Naive B cell (primary cell): Measurements from ENCODE around the gene ZNF277. TPM values are rescaled to one million over a fixed set of nuclear protein-coding genes. Genes with fewer than 3 reads are reported as not detected.
"Not testable (repeated sequence)": the region's sequence is repeated elsewhere in the genome, so short reads cannot be mapped to it uniquely, and the experiment has no call there.

Experiments used
- ATAC-seq, 2 donors: fragments of 150-1000 bp; cut with Tn5 transposase; 2 replicates each; pipeline ENCODE4 v1.10.0; 2021; ENCODE audit warnings: low read depth in 2 of 2, mild to moderate bottlenecking in 2 of 2, moderate library complexity in 2 of 2
- DNase-seq: peaks from one replicate; pipeline ENCODE4 v3.0.0; 2022
- H3K27ac Mint-ChIP-seq, 6 donors: one replicate each; pipeline ENCODE4 v1.8.0; 2020 to 2022; ENCODE audit warnings: mild to moderate bottlenecking in 6 of 6, mixed read lengths in 6 of 6, moderate library complexity in 5 of 6, inconsistent platforms in 2 of 6
- H3K27me3 Mint-ChIP-seq, 3 donors: one replicate each; pipeline ENCODE4 v1.8.0; 2021 to 2022; ENCODE audit warnings: mixed read lengths in 3 of 3, mild to moderate bottlenecking in 1 of 3
- H3K36me3 Mint-ChIP-seq, 2 donors: one replicate each; pipeline ENCODE4 v1.8.0; 2020 to 2022; ENCODE audit warnings: mixed read lengths in 2 of 2, inconsistent platforms in 1 of 2, mild to moderate bottlenecking in 1 of 2
- H3K4me1 Mint-ChIP-seq, 3 donors: one replicate each; pipeline ENCODE4 v1.8.0; 2020 to 2022; ENCODE audit warnings: mixed read lengths in 3 of 3, inconsistent platforms in 1 of 3, mild to moderate bottlenecking in 1 of 3, moderate library complexity in 1 of 3
- H3K4me3 Mint-ChIP-seq, 8 donors: one replicate each; pipeline ENCODE4 v1.8.0; 2020 to 2022; ENCODE audit warnings: mild to moderate bottlenecking in 8 of 8, mixed read lengths in 8 of 8, moderate library complexity in 8 of 8, inconsistent platforms in 2 of 8
- H3K9me3 Mint-ChIP-seq, 7 donors: one replicate each; pipeline ENCODE4 v1.8.0; 2020 to 2022; ENCODE audit warnings: mixed read lengths in 7 of 7, mild to moderate bottlenecking in 5 of 7, inconsistent platforms in 2 of 7, moderate library complexity in 1 of 7
- polyA plus RNA-seq, 6 donors: library from polyadenylated mRNA; unstranded; fragments of 300-500 nt; fragmentation: Illumina TruSeq; gene quantifications; one replicate each; pipeline ENCODE4 v1.2.3, GENCODE V29; 2021; ENCODE audit warnings: low read depth in 6 of 6

Gene ZNF277
- polyA plus RNA-seq, 6 donors from 2014 or later, result 13.6 to 23.8 (median 20.6) TPM

DNA sequence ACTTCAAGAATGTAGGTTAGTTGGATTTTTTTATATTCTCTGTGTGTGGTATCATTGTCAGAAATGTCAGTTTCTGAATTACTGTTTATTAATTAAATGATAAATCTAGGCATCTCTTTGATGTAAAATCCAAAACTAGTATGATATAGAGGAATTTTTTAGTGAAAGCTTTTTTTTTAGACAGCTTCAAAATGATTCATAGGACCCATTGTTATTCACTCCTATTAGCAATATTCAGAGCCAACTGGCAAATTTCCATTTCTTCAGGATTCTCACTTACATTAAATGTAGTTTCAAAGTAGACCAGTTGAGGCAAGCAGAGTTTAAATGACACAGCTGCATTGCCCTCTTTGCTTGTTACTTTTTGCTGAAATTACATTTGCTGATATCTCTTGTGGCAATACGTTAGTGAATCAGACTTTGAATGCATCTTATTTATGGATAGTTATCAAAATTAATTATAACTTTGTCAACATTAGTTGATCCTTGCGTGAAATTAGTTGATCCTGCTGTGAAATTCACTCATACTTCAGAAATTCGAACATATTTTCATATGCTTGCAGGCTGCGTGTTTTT lies 20.3 kb downstream of the ZNF277 start:
- Mint-ChIP-seq H3K4me1 (peaks cover 8 to 23% (median 14%) of the 10 kb centered on the region in 3 donors), H3K9me3 (peaks cover 0 to 2% (median 0%) of the 10 kb centered on the region in 7 donors), H3K36me3 (peaks cover 0 to 15% of the 10 kb centered on the region in 2 donors), H3K27me3 (no peaks in the 10 kb centered on the region), H3K27ac (no peak overlapping the region), H3K4me3 (no peak overlapping the region)
- ATAC-seq (no peak), DNase-seq (no peak)

DNA sequence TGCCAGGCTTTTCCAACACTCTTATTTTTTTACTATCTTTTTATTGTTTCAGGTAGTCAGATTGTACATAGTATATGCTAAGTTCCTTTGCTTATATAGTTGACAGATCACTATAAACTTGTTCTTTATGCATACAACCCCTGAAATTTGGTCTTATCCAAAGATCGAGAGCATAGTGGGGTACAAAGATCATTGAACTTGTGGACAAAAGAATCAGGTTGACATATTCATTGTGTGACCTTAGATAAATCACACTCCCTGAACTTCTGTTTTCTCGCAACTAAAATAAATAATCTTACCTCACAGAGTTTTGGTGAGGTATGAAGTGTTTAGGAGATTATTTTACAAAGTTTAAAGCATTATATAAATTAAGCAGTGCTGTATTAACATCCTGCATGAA lies 22.1 kb downstream of the ZNF277 start:
- Mint-ChIP-seq H3K36me3 (peaks cover 7 to 16% of the 10 kb centered on the region in 2 donors), H3K4me3 (no peak overlapping the region), H3K27me3 (no peaks in the 10 kb centered on the region), H3K4me1 (peaks cover 12 to 24% (median 19%) of the 10 kb centered on the region in 3 donors), H3K9me3 (peaks cover 0 to 2% (median 0%) of the 10 kb centered on the region in 7 donors), H3K27ac (no peak overlapping the region)
- DNase-seq (no peak), ATAC-seq (no peak)

DNA sequence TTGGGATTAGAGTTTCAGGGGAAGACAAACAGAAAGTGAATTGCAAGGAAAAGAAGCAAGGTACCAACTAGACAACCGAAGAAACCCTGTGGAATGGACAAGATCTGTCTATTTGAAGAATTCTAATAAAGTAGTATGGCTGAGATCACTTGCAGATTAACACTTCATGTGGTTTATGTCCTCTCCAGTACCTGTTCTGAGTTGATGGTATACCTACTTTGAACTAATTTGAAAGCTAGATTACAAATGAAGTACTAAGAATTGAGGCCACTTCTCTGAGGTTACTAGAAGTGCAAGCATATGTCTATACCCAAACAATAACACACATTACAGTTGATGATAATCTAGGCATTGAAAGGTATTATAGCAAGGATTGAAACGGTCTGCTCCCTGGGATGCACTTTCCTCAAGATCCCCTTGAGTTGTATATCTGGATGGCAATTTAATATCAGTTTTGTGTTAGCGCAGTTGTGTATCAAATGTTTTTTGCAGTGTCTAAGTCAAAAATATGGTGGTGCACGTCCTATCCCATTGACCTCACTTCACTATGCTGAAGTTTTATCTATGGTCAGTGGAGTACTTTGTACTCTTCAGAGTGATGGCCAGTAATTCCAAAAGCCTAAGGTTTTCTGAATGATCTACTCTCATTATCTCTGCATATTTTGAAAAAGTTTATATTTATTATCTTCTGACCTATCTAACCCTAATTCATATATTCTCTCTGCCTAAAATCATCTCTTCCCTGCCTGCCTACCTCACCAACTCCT lies 25.9 kb downstream of the ZNF277 start:
- Mint-ChIP-seq H3K4me1 (peaks cover 0 to 18% (median 17%) of the 10 kb centered on the region in 3 donors), H3K4me3 (no peak overlapping the region), H3K27me3 (no peaks in the 10 kb centered on the region), H3K9me3 (peaks cover 0 to 16% (median 4%) of the 10 kb centered on the region in 7 donors), H3K36me3 (peaks cover 14 to 17% of the 10 kb centered on the region in 2 donors), H3K27ac (no peak overlapping the region)
- ATAC-seq (no peak), DNase-seq (no peak)

DNA sequence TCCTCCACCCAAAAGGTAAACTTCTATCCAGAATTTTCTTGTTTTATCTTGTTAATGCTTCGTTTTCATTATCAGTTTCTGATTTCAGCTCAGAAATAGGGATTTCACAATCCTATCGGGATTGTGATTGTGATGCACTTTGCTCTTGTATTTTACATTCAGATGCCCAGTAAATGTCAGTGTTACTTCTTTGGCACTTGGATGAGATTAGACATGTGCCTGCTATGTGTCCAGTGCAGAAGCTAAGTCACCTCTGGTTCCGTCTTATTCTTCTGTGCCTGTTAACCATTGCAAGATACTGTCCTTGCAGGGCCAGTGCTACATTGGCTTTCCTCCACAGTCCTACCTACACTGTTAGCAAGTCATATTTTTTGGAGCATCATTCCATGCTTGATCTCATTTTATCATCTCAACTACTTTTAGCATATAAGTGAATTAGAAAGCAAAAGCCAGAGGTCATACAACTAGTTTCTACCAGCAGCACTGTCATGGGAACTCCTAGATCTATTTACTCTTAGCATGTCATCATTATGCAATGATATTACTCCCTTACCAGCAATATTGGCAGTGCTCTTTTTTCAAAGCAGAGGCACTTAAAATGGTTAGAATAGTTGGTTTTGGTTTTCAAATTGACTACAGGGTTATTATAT lies 26.7 kb downstream of the ZNF277 start:
- DNase-seq (no peak), ATAC-seq (no peak)
- H3K9me3 Mint-ChIP-seq, result peaks cover 0 to 16% (median 4%) of the 10 kb centered on the region in 7 donors
- H3K4me1 Mint-ChIP-seq, result peaks cover 0 to 22% (median 20%) of the 10 kb centered on the region in 3 donors
- H3K36me3 Mint-ChIP-seq, result peaks cover 18 to 21% of the 10 kb centered on the region in 2 donors
- H3K4me3 Mint-ChIP-seq, result no peak overlapping the region
- H3K27ac Mint-ChIP-seq, result peak overlapping the region in 1 of 6 donors; percentile 16
- no peaks in the 10 kb centered on the region for H3K27me3 Mint-ChIP-seq

DNA sequence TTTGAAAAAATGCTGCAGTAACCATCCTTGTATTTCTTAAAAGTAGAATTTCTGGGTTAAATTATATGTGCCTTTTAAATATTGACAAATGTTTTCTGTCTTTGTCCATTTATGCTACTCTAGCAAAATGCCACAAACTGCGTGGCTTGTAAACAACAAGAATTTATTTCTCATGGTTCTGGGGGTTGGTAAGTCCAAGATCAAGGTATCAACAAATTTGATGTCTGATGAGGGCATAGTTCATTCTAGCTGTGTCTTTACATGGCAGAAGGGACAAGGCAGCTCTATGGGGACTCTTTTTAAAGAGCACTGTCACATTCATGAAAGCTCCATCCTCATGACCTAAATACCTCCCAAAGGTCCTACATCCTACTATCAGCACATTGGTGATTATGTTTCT lies 27.7 kb downstream of the ZNF277 start:
- Mint-ChIP-seq H3K4me3 (no peak overlapping the region), H3K9me3 (peaks cover 0 to 16% (median 4%) of the 10 kb centered on the region in 7 donors), H3K4me1 (peaks cover 0 to 22% (median 21%) of the 10 kb centered on the region in 3 donors), H3K27me3 (no peaks in the 10 kb centered on the region), H3K27ac (no peak overlapping the region), H3K36me3 (peaks cover 16 to 24% of the 10 kb centered on the region in 2 donors)
- DNase-seq (no peak), ATAC-seq (no peak)

DNA sequence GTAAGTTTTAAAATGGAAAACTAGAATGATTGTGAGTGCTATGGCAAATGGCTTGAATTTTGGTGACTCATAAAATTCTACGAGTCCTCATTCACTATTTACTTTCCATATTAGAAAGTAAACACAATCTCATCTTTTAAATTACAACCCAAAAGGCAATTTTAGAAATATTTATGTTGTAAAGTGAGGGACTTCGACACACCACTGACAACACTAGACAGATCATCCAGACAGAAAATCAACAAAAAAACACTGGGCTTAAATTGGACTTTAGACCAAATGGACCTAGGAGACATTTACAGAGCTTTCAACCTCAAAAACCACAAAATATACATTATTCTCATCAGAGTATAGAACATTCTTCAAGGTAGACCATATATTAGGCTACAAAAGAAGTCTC lies 30.1 kb downstream of the ZNF277 start:
- DNase-seq, result no peak
- no peaks in the 10 kb centered on the region for H3K27me3 Mint-ChIP-seq
- H3K9me3 Mint-ChIP-seq, result peaks cover 4 to 27% (median 7%) of the 10 kb centered on the region in 7 donors
- H3K4me3 Mint-ChIP-seq, result no peak overlapping the region
- H3K4me1 Mint-ChIP-seq, result peaks cover 0 to 27% (median 27%) of the 10 kb centered on the region in 3 donors
- H3K36me3 Mint-ChIP-seq, result peaks cover 35 to 45% of the 10 kb centered on the region in 2 donors
- no peak for ATAC-seq
- H3K27ac Mint-ChIP-seq, result peak overlapping the region in 1 of 6 donors; percentile 68

DNA sequence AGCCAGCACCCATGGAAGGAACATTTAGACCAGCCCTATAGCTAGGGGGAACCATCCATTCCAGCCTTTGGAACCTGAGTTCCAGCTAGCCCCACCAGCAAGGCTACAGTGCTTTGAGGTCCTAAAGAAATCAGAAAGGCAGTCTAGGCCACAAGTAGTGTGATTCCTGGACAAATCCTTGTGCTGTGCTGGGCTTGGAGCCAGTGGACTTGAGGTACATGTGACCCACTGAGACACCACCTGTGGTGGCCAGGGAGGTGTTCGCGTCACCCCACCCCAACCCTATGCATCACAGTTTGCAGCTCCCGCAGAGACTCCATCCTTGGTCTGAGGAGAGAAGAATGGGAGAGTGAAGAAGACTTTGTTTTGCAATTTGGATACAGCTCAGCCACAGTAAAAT lies 31.8 kb downstream of the ZNF277 start:
- no peaks in the 10 kb centered on the region for H3K27me3 Mint-ChIP-seq
- peaks cover 0 to 19% (median 16%) of the 10 kb centered on the region in 3 donors for H3K4me1 Mint-ChIP-seq
- H3K27ac Mint-ChIP-seq, result no peak overlapping the region
- ATAC-seq, result no peak
- H3K9me3 Mint-ChIP-seq, result peaks cover 6 to 40% (median 12%) of the 10 kb centered on the region in 7 donors
- no peak for DNase-seq
- peaks cover 31 to 42% of the 10 kb centered on the region in 2 donors for H3K36me3 Mint-ChIP-seq
- no peak overlapping the region for H3K4me3 Mint-ChIP-seq

DNA sequence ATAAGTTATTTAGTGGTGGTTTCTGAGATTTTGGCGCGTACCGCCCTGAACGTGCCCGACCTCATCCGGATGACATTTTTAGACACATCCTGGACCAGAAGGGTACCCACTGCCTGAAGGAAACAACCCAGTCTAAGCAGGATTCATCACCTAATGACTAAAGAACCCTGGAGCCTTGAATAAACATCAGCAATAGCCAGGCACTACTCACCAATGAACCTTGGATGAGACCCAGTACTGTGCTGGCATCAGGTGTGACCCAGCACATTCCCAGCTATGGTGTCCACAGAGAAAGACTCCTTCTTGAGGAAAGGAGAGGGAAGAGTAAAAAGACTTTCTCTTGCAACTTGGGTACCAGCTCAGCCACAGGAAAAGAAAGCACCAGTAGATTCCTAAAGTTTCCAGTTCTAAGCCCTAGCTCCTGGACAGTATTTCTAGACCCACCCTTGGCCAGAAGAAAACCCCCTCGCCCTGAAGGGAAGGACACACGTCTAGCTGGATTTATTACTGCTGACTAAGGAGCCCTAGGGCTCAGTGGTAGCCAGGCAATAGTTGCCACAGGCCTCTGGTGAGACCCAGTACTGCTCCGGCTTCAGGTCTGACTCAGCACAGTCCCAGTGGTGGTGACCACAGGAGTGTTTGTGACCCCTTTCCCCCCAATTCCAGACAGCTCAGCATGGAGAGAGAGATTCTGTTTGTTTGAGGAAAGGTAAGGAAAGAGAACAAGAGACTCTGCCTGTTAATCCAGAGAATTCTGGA lies 32.5 kb downstream of the ZNF277 start:
- DNase-seq, result no peak
- peaks cover 28 to 41% of the 10 kb centered on the region in 2 donors for H3K36me3 Mint-ChIP-seq
- H3K4me3 Mint-ChIP-seq, result no peak overlapping the region
- no peaks in the 10 kb centered on the region for H3K27me3 Mint-ChIP-seq
- H3K4me1 Mint-ChIP-seq, result peaks cover 0 to 17% (median 16%) of the 10 kb centered on the region in 3 donors
- H3K9me3 Mint-ChIP-seq, result peaks cover 6 to 38% (median 12%) of the 10 kb centered on the region in 7 donors
- no peak for ATAC-seq
- H3K27ac Mint-ChIP-seq, result no peak overlapping the region

DNA sequence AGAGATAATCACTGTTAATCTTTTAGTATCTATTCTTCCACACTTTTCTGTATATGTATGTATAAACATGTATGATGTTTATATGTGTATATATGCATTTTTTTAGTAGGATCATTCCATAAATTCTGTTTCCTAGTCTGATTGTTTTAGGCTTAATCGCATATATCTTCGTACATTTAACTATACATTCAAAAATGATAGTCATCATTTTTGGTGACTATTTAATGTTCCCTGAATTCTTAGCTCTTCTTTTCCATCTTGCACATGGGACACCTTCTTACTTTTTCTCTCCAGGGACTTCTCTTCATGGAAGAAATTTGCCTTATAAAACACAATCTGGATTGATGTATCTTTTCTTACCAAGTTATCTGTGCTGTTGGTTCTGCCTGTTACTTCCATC lies 42.1 kb downstream of the ZNF277 start:
- Mint-ChIP-seq H3K9me3 (peaks cover 0 to 3% (median 0%) of the 10 kb centered on the region in 7 donors), H3K4me1 (peaks cover 10 to 17% (median 16%) of the 10 kb centered on the region in 3 donors), H3K27ac (no peak overlapping the region), H3K36me3 (peaks cover 0 to 4% of the 10 kb centered on the region in 2 donors), H3K27me3 (no peaks in the 10 kb centered on the region), H3K4me3 (no peak overlapping the region)
- DNase-seq (no peak), ATAC-seq (no peak)

DNA sequence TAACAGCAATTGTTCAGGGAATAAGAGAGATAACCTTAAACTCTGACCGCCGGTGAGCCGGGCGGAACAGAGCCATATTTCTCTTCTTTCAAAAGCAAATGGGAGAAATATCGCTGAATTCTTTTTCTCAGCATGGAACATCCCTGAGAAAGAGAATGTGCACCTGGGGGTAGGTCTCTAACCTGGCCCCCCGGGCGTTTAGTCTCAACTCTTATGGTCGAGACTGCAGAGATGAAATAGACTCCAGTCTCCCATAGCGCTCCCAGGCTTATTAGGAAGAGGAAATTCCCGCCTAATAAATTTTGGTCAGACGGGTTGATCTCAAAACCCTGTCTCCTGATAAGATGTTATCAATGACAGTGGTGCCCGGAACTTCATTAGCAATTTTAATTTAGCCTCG lies 43.5 kb downstream of the ZNF277 start:
- not testable (repeated sequence) for H3K9me3 Mint-ChIP-seq, H3K27me3 Mint-ChIP-seq, H3K36me3 Mint-ChIP-seq, DNase-seq, H3K27ac Mint-ChIP-seq, ATAC-seq, H3K4me3 Mint-ChIP-seq
- H3K4me1 Mint-ChIP-seq, result peaks cover 14 to 23% (median 22%) of the 10 kb centered on the region in 3 donors

DNA sequence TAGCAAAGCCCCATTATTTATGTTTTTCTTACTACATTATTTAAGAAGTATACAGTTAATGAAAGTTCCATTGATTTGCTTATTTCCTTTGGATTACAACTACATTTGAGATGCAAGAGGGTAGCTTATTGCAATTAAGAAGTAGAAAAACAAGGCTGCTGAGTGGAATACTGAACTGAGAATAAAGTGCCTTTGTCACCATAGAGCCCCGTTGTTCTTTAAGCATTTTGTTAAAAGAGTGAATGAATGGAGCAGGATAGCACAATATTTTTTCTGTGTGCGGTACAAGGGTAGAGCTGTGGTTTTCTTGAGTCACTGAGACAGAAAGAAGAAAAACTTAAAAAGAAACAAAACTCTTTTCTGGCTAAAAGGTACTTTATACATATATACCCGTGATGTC lies 45.6 kb downstream of the ZNF277 start:
- H3K4me1 Mint-ChIP-seq, result peaks cover 14 to 35% (median 18%) of the 10 kb centered on the region in 3 donors
- H3K27ac Mint-ChIP-seq, result no peak overlapping the region
- ATAC-seq (no peak), DNase-seq (no peak)
- no peak overlapping the region for H3K4me3 Mint-ChIP-seq
- H3K9me3 Mint-ChIP-seq, result peaks cover 0 to 3% (median 0%) of the 10 kb centered on the region in 7 donors
- H3K36me3 Mint-ChIP-seq, result peaks cover 0 to 3% of the 10 kb centered on the region in 2 donors
- H3K27me3 Mint-ChIP-seq, result no peaks in the 10 kb centered on the region

DNA sequence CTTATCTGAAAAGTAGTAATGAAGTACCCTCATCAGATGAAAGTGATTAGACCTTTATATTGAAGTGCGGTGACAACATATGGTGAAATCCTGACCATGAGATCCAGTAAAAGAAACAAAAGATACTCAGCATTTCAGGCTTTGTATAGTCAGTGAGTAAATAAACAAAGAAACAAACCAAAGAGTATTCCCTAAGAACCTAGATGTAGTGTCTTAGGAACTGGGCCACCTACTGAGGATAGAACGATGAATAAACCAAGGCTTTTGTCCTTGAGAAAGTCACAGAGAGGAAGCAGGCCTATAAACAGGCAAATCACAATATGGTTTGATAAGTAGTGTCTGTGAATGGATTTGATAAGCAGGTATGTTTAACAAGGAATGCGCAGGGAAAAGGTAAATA lies 46.2 kb downstream of the ZNF277 start:
- peaks cover 0 to 3% (median 0%) of the 10 kb centered on the region in 7 donors for H3K9me3 Mint-ChIP-seq
- no peak overlapping the region for H3K4me3 Mint-ChIP-seq
- H3K27ac Mint-ChIP-seq, result no peak overlapping the region
- H3K27me3 Mint-ChIP-seq, result no peaks in the 10 kb centered on the region
- no peaks in the 10 kb centered on the region for H3K36me3 Mint-ChIP-seq
- peaks cover 14 to 36% (median 18%) of the 10 kb centered on the region in 3 donors for H3K4me1 Mint-ChIP-seq
- DNase-seq, result no peak
- ATAC-seq, result no peak

DNA sequence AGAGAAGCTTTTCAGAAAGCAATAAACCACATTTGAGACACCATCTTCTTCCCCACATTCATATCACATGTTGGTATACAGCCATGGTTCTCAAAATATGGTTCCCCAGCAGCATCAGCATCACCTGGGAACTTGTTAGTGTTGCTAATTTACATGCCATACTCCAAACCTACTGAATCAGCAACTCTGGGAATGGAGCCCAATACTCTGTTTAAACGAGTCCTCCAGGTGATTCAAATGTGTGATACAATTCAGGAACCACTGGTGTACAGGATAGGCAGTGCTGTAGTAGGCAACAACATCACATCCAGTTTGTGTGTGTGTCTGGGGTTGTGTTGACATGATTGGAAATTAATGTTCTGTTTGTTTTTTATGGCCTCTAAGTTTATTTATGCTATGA lies 47.7 kb downstream of the ZNF277 start:
- Mint-ChIP-seq H3K27ac (peak overlapping the region in 3 of 6 donors; percentile 3 to 60 (median 46)), H3K4me3 (no peak overlapping the region), H3K27me3 (no peaks in the 10 kb centered on the region), H3K4me1 (peaks cover 14 to 36% (median 21%) of the 10 kb centered on the region in 3 donors), H3K9me3 (peaks cover 0 to 3% (median 0%) of the 10 kb centered on the region in 7 donors), H3K36me3 (no peaks in the 10 kb centered on the region)
- no peak for DNase-seq
- ATAC-seq, result no peak
